Stimulated activated CD4-positive, alpha-beta T cell treated with anti-CD3 and anti-CD28 coated beads, Interleukin-1b, Interleukin-23, amount 100 ng/mL, for 24 hours (primary cell): Measurements from ENCODE around the gene STARD13.

Source experiments
- DNase-seq, 4 experiments: peaks; one replicate each; pipeline ENCODE4 v3.0.0-alpha.2; 2020; ENCODE audit warnings: low read depth in 4 of 4, low spot score in 1 of 4

Gene STARD13

GRCh38 chr13:33125821-33126570 is 159.6 kb downstream of the STARD13 start:
- no peak for DNase-seq

- DNase-seq, result no peak
Measured at GRCh38 chr13:33123066-33123859, 162.3 kb downstream of the STARD13 start.

- DNase-seq, result no peak
Measured at GRCh38 chr13:33119856-33120543, 165.6 kb downstream of the STARD13 start.

GRCh38 chr13:33119022-33119781 is 166.4 kb downstream of the STARD13 start:
- no peak for DNase-seq

- no peak for DNase-seq
Measured at GRCh38 chr13:33116321-33117010, 169.1 kb downstream of the STARD13 start.

GRCh38 chr13:33115274-33115673 is 170.3 kb downstream of the STARD13 start:
- no peak for DNase-seq

- no peak for DNase-seq
Measured at GRCh38 chr13:33114146-33114545, 171.4 kb downstream of the STARD13 start.

GRCh38 chr13:33112766-33113165 is 172.8 kb downstream of the STARD13 start:
- DNase-seq, result no peak

- DNase-seq, result no peak
Measured at GRCh38 chr13:33111414-33112110, 174.0 kb downstream of the STARD13 start.

GRCh38 chr13:33110713-33111413 is 174.7 kb downstream of the STARD13 start:
- DNase-seq, result no peak

- DNase-seq, result no peak
Measured at GRCh38 chr13:33110386-33110712, 175.2 kb downstream of the STARD13 start.

GRCh38 chr13:33109801-33110200 is 175.8 kb downstream of the STARD13 start:
- no peak for DNase-seq

GRCh38 chr13:33109271-33109697 is 176.3 kb downstream of the STARD13 start:
- DNase-seq, result no peak

GRCh38 chr13:33108620-33109019 is 176.9 kb downstream of the STARD13 start:
- DNase-seq, result no peak

- DNase-seq, result no peak
Measured at GRCh38 chr13:33107361-33107760, 178.2 kb downstream of the STARD13 start.

GRCh38 chr13:33106656-33107360 is 178.7 kb downstream of the STARD13 start:
- no peak for DNase-seq

- DNase-seq, result no peak
Measured at GRCh38 chr13:33105387-33106005, 180.1 kb downstream of the STARD13 start.

GRCh38 chr13:33103457-33103856 is 182.1 kb downstream of the STARD13 start:
- DNase-seq, result no peak
